ENCODE measurements around the gene KRTAP5-9.

KRTAP5-9 gene

DNA sequence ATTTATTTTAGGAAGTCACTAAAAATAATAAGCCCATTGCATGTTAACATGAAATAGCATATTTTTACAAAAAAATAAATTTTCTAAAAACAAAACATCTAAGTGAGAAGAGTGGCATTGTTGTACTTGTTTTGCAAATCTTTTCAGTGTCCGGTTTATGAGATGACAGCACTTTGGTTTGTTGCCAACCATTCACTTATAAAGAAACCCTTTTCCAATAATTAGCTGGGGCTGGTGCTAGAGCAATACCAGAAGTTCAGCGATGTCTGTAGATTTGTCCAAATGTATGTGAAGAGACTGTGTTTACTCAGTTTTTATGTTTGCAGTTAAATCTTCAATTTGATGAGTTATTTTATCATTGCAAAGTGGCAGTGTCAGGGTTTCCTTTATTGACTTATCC, 43.2 kb upstream of the KRTAP5-9 start:
- no peak for DNase-seq
- no peak overlapping the region for H3K4ac ChIP-seq (ENCODE audit: low read depth, low read length)
- WGBS (ENCODE audit: extremely low coverage, insufficient coverage, insufficient read length), result no CpG with 5 or more reads among the region's 2 CpGs
- no peak overlapping the region for H2BK120ac ChIP-seq (ENCODE audit: insufficient read depth, low read length, poor library complexity)
- H2AFZ ChIP-seq (ENCODE audit: insufficient read depth, low read length, poor library complexity), result no peak overlapping the region
- H3K27me3 ChIP-seq (ENCODE audit: insufficient read depth, low read length), result no peaks in the 10 kb centered on the region
- H3K4me1 ChIP-seq (ENCODE audit: control insufficient read depth in 1 of 2, insufficient read depth in 2 of 2, low read length in 2 of 2), result no peaks in the 10 kb centered on the region
- H4K91ac ChIP-seq (ENCODE audit: low read depth, low read length), result no peak overlapping the region
- H2AK5ac ChIP-seq (ENCODE audit: low read length), result no peak overlapping the region
- no peak overlapping the region for H3K18ac ChIP-seq (ENCODE audit: low read length)
- no peak overlapping the region for H3K4me2 ChIP-seq (ENCODE audit: low read length)
- H3K36me3 ChIP-seq (ENCODE audit: control insufficient read depth in 1 of 2, insufficient read depth in 2 of 2, low read length in 2 of 2), result peaks cover 13 to 17% of the 10 kb centered on the region in 2 experiments
- no peak overlapping the region for H3K4me3 ChIP-seq (ENCODE audit: low read depth, low read length)
- no peak overlapping the region for H3K23ac ChIP-seq (ENCODE audit: low read length)
- no peak overlapping the region for H4K8ac ChIP-seq (ENCODE audit: low read depth, low read length)
- H2BK5ac ChIP-seq (ENCODE audit: low read depth, low read length, poor library complexity), result no peak overlapping the region
- no peaks in the 10 kb centered on the region for H3K79me1 ChIP-seq (ENCODE audit: low read length)
- H2BK12ac ChIP-seq (ENCODE audit: low read length), result no peak overlapping the region
- no peak overlapping the region for H3K27ac ChIP-seq (ENCODE audit: low read depth, low read length)
- no peak overlapping the region for H3K9ac ChIP-seq (ENCODE audit: low read length)
- H4K12ac ChIP-seq (ENCODE audit: low read depth, low read length), result no peak overlapping the region
- no peaks in the 10 kb centered on the region for H3K9me3 ChIP-seq (ENCODE audit: insufficient read depth, low read depth, low read length)
- H3K14ac ChIP-seq (ENCODE audit: low read length), result no peak overlapping the region
- H3K79me2 ChIP-seq (ENCODE audit: control insufficient read depth, insufficient read depth, low read length, poor library complexity), result no peaks in the 10 kb centered on the region

DNA sequence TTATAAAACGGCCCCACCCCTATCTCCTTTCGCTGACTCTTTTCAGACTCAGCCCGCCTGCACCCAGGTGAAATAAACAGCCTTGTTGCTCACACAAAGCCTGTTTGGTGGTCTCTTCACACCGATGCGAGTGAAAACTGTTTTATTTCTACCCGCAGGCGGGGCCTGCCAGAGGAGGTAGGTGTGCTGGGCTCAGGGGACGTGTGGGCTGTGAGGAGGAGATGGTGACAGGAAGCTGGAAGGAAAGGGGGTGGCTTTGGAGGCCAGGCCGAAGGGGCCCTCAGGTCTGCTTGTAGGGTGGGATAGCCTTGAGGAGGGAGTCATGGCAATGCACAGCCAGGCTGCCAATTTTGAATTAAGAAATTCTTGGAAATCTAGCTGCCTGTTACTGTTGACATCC, 42.4 kb upstream of the KRTAP5-9 start:
- no CpG with 5 or more reads among the region's 9 CpGs for WGBS (ENCODE audit: extremely low coverage, insufficient coverage, insufficient read length)
- H2BK12ac ChIP-seq (ENCODE audit: low read length), result no peak overlapping the region

GRCh38 chr11:71507102-71507501, 41.1 kb upstream of the KRTAP5-9 start:
- peaks cover 3% of the 10 kb centered on the region for H3K9me3 ChIP-seq (ENCODE audit: insufficient read depth, low read depth, low read length)
- no peak overlapping the region for H4K8ac ChIP-seq (ENCODE audit: low read depth, low read length)
- H4K91ac ChIP-seq (ENCODE audit: low read depth, low read length), result no peak overlapping the region
- no peak overlapping the region for H3K9ac ChIP-seq (ENCODE audit: low read length)
- no peak overlapping the region for H3K4me3 ChIP-seq (ENCODE audit: low read depth, low read length)
- WGBS (ENCODE audit: extremely low coverage, insufficient coverage, insufficient read length), result no CpG with 5 or more reads among the region's 5 CpGs
- no peak overlapping the region for H2BK5ac ChIP-seq (ENCODE audit: low read depth, low read length, poor library complexity)
- H2BK12ac ChIP-seq (ENCODE audit: low read length), result no peak overlapping the region
- no peaks in the 10 kb centered on the region for H3K27me3 ChIP-seq (ENCODE audit: insufficient read depth, low read length)
- no peak overlapping the region for H3K14ac ChIP-seq (ENCODE audit: low read length)
- DNase-seq, result no peak
- H3K18ac ChIP-seq (ENCODE audit: low read length), result no peak overlapping the region
- no peak overlapping the region for H2AFZ ChIP-seq (ENCODE audit: insufficient read depth, low read length, poor library complexity)
- H3K79me2 ChIP-seq (ENCODE audit: control insufficient read depth, insufficient read depth, low read length, poor library complexity), result no peaks in the 10 kb centered on the region
- H3K27ac ChIP-seq (ENCODE audit: low read depth, low read length), result no peak overlapping the region
- no peak overlapping the region for H3K4me2 ChIP-seq (ENCODE audit: low read length)
- H3K4me1 ChIP-seq (ENCODE audit: control insufficient read depth in 1 of 2, insufficient read depth in 2 of 2, low read length in 2 of 2), result no peaks in the 10 kb centered on the region
- no peak overlapping the region for H2BK120ac ChIP-seq (ENCODE audit: insufficient read depth, low read length, poor library complexity)
- no peak overlapping the region for H3K23ac ChIP-seq (ENCODE audit: low read length)
- no peak overlapping the region for H4K12ac ChIP-seq (ENCODE audit: low read depth, low read length)
- H3K79me1 ChIP-seq (ENCODE audit: low read length), result no peaks in the 10 kb centered on the region
- H3K36me3 ChIP-seq (ENCODE audit: control insufficient read depth in 1 of 2, insufficient read depth in 2 of 2, low read length in 2 of 2), result peaks cover 0 to under 1% of the 10 kb centered on the region in 2 experiments
- no peak overlapping the region for H2AK5ac ChIP-seq (ENCODE audit: low read length)
- H3K4ac ChIP-seq (ENCODE audit: low read depth, low read length), result no peak overlapping the region

More for the DNA sequence above, 42.4 kb upstream of the KRTAP5-9 start:
- Histone ChIP-seq H4K12ac (ENCODE audit: low read depth, low read length) (no peak overlapping the region), H3K23ac (ENCODE audit: low read length) (no peak overlapping the region), H3K4ac (ENCODE audit: low read depth, low read length) (no peak overlapping the region), H2AFZ (ENCODE audit: insufficient read depth, low read length, poor library complexity) (no peak overlapping the region), H3K4me3 (ENCODE audit: low read depth, low read length) (no peak overlapping the region), H3K4me1 (ENCODE audit: control insufficient read depth in 1 of 2, insufficient read depth in 2 of 2, low read length in 2 of 2) (no peaks in the 10 kb centered on the region), H2BK5ac (ENCODE audit: low read depth, low read length, poor library complexity) (no peak overlapping the region), H3K18ac (ENCODE audit: low read length) (no peak overlapping the region), H3K27me3 (ENCODE audit: insufficient read depth, low read length) (no peaks in the 10 kb centered on the region), H4K91ac (ENCODE audit: low read depth, low read length) (no peak overlapping the region), H2AK5ac (ENCODE audit: low read length) (no peak overlapping the region), H3K36me3 (ENCODE audit: control insufficient read depth in 1 of 2, insufficient read depth in 2 of 2, low read length in 2 of 2) (peaks cover 10 to 13% of the 10 kb centered on the region in 2 experiments), H3K79me1 (ENCODE audit: low read length) (no peaks in the 10 kb centered on the region), H2BK120ac (ENCODE audit: insufficient read depth, low read length, poor library complexity) (no peak overlapping the region), H3K27ac (ENCODE audit: low read depth, low read length) (no peak overlapping the region), H3K79me2 (ENCODE audit: control insufficient read depth, insufficient read depth, low read length, poor library complexity) (no peaks in the 10 kb centered on the region), H3K9me3 (ENCODE audit: insufficient read depth, low read depth, low read length) (peaks cover 2% of the 10 kb centered on the region), H4K8ac (ENCODE audit: low read depth, low read length) (no peak overlapping the region), H3K14ac (ENCODE audit: low read length) (no peak overlapping the region), H3K9ac (ENCODE audit: low read length) (no peak overlapping the region), H3K4me2 (ENCODE audit: low read length) (no peak overlapping the region)
- DNase-seq, result no peak

- Histone ChIP-seq H4K91ac (ENCODE audit: low read depth, low read length) (no peak overlapping the region), H3K4ac (ENCODE audit: low read depth, low read length) (no peak overlapping the region), H3K27ac (ENCODE audit: low read depth, low read length) (no peak overlapping the region), H3K27me3 (ENCODE audit: insufficient read depth, low read length) (no peaks in the 10 kb centered on the region), H3K79me1 (ENCODE audit: low read length) (no peaks in the 10 kb centered on the region), H2BK5ac (ENCODE audit: low read depth, low read length, poor library complexity) (no peak overlapping the region), H3K79me2 (ENCODE audit: control insufficient read depth, insufficient read depth, low read length, poor library complexity) (no peaks in the 10 kb centered on the region), H3K9me3 (ENCODE audit: insufficient read depth, low read depth, low read length) (peaks cover 6% of the 10 kb centered on the region), H3K23ac (ENCODE audit: low read length) (no peak overlapping the region), H4K8ac (ENCODE audit: low read depth, low read length) (no peak overlapping the region), H3K4me1 (ENCODE audit: control insufficient read depth in 1 of 2, insufficient read depth in 2 of 2, low read length in 2 of 2) (no peaks in the 10 kb centered on the region), H3K14ac (ENCODE audit: low read length) (no peak overlapping the region), H2AFZ (ENCODE audit: insufficient read depth, low read length, poor library complexity) (no peak overlapping the region), H2AK5ac (ENCODE audit: low read length) (no peak overlapping the region), H2BK12ac (ENCODE audit: low read length) (no peak overlapping the region), H3K9ac (ENCODE audit: low read length) (no peak overlapping the region), H3K36me3 (ENCODE audit: control insufficient read depth in 1 of 2, insufficient read depth in 2 of 2, low read length in 2 of 2) (no peaks in the 10 kb centered on the region), H2BK120ac (ENCODE audit: insufficient read depth, low read length, poor library complexity) (no peak overlapping the region), H3K18ac (ENCODE audit: low read length) (no peak overlapping the region), H4K12ac (ENCODE audit: low read depth, low read length) (no peak overlapping the region), H3K4me2 (ENCODE audit: low read length) (no peak overlapping the region), H3K4me3 (ENCODE audit: low read depth, low read length) (no peak overlapping the region)
- no CpG with 5 or more reads among the region's 55 CpGs for WGBS (ENCODE audit: extremely low coverage, insufficient coverage, insufficient read length)
- DNase-seq, result no peak
Measured at GRCh38 chr11:71518506-71519471, 29.4 kb upstream of the KRTAP5-9 start.

Measured in trophoblast cell (in vitro differentiated cells and primary cell).